NB4 (cell line): ENCODE measurements around the gene NADSYN1.

ENCODE experiments used
- DNase-seq: peaks from one replicate; pipeline ENCODE4 v3.0.0; 2010; ENCODE audit warnings: low read depth
- H3K4me3 ChIP-seq: one replicate; pipeline ENCODE4 v1.5.1; 2011; ENCODE audit warnings: mild to moderate bottlenecking, low read depth, low read length, moderate library complexity
- CTCF ChIP-seq: IDR thresholded peaks from one replicate; pipeline ENCODE4 v1.5.1; 2012; ENCODE audit warnings: low read depth, low read length
- MAX ChIP-seq: IDR thresholded peaks from 2 replicates; pipeline ENCODE4 v1.6.1; 2011; ENCODE audit warnings: low read depth, low read length
- MYC ChIP-seq: IDR thresholded peaks from 2 replicates; pipeline ENCODE4 v1.6.1; 2011; ENCODE audit warnings: low read depth, low read length
- POLR2A ChIP-seq: IDR thresholded peaks from 2 replicates; pipeline ENCODE4 v1.6.1; 2011; ENCODE audit warnings: mild to moderate bottlenecking; ENCODE audit not compliant: insufficient read length; ENCODE audit errors: extremely low read depth

Gene NADSYN1

DNA sequence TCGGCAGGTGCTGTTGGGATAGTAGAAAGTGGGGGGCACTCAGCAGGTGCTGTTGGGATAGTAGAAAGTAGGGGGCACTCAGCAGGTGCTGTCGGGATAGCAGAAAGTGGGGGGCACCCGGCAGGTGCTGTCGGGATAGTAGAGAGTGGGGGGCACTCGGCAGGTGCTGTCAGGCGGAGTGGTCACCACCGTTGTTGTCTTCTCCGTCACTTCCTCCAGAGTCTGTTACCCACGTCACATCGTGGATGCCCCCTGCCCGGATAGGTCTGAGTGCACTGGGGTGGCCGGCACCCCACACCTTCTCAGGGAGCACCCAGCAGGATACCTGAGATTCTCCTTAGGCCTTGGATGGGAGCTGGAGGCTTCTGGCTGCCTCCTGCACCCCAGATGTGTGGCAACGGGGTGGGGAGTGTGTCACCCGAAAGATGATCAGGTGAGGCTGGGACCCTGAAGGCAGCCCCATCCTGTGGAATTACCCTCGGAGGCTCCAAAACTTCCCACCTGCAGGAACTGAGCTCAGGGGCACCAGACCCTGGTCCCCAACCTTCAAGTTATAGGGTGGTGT is 50.0 kb downstream of the NADSYN1 start:
- no peak for TF ChIP-seq POLR2A
- no peak for TF ChIP-seq MYC
- no peak for TF ChIP-seq MAX
- no peak for TF ChIP-seq CTCF
- no peak overlapping the region for H3K4me3 ChIP-seq
- DNase-seq: no peak

DNA sequence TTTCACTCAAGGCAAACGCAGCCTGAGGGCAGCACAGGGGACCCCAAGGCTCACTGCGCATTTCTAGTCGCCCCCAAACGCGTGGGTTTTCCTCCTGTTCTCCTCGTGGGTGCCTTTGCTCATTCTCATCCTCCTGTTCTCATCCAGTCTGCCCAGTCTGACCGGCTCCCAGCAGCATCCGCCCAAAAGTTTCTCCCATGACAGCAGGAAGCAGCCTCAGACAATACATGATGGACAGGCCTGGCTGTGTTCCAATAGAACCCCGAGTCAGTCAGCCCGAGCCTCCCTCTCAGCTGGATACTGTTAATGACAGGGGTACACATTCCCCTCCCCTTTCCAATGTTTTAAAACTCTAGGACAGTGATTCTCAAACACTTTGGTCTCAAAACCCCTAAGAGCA is 51.5 kb downstream of the NADSYN1 start:
- no peak overlapping the region for H3K4me3 ChIP-seq
- DNase-seq: no peak
- no peak for TF ChIP-seq CTCF
- no peak for TF ChIP-seq POLR2A
- TF ChIP-seq MYC: no peak
- TF ChIP-seq MAX: no peak

GRCh38 chr11:71505001-71505400 is 52.0 kb downstream of the NADSYN1 start:
- TF ChIP-seq MYC (no peak), POLR2A (no peak), MAX (no peak), CTCF (no peak)
- DNase-seq: no peak
- no peak overlapping the region for H3K4me3 ChIP-seq

GRCh38 chr11:71505781-71506180 is 52.8 kb downstream of the NADSYN1 start:
- no peak for DNase-seq
- no peak overlapping the region for H3K4me3 ChIP-seq
- TF ChIP-seq POLR2A (no peak), MYC (no peak), CTCF (no peak), MAX (no peak)

DNA sequence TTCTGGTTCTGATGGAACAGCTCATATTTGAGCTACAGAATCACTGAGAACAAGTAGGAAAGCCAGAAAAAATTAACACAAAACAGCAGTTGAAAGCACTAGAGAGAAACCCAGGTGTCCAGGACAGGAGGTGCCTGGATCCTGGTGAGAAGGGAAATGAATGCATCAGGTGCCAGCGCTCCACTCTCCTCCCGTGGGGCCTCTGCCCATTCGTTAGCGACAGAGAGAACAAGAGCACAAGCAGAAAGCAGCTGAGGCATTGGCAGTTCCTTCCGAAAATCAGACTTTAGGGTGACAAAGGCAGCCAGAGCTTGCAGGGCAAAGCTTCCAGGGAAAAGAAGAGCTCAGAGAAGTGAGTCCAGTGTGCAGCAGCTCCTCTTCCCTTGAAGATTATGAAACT is 54.1 kb downstream of the NADSYN1 start:
- TF ChIP-seq MYC: no peak
- TF ChIP-seq MAX: no peak
- TF ChIP-seq CTCF: no peak
- no peak for TF ChIP-seq POLR2A
- no peak overlapping the region for H3K4me3 ChIP-seq
- DNase-seq: no peak
